ENCODE measurements around the gene KCTD1.
A peak's percentile ranks its signal among the peaks of the same experiment; 100 is the strongest.

KCTD1 gene

DNA sequence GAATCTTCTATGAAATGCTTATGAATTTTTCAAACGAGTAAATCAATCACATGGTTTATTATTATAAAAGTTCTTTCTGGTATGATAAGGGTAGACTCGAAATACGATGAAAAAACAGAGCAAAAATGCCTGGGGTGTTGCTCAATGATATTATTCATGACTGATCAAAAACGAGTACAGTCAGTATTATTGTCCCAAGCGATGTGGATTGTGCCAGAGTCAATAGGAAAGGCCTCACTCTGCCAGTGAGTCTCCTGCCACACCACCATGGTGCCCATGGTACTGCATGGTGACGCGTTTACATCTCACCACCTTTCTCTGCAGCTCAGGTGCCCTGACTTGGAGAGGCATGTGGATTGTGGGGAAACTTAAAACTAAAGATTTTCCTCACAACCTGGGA lies 58.5 kb downstream of the KCTD1 start:
- DNase-seq (ENCODE audit: insufficient read length, low spot score) (no peak), FAIRE-seq (no peak)
- no peak for TF ChIP-seq POLR2A (IDR thresholded peaks at IDR 0.05; ENCODE audit: low read depth, low read length)

DNA sequence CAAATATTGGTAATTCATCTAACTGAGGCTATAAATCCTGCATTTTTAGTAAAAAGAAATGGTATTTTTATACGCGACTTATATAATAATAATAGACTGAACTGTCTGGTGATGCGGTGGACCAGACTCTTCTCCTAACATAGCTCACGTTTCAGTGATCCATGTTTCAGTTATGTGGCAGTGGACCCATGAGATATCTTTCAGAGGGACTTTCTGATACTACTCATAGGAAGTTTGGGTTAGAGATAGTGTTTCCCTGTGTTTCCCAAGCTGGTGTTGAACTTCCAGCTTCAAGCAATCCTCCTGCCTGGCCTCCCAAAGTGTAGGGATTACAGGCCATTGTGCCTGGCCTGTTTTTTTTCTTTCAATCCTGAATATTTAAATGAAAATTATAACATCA lies 59.2 kb downstream of the KCTD1 start:
- TF ChIP-seq POLR2A (IDR thresholded peaks at IDR 0.05; ENCODE audit: low read depth, low read length): no peak
- DNase-seq (ENCODE audit: insufficient read length, low spot score): no peak
- FAIRE-seq: no peak

DNA sequence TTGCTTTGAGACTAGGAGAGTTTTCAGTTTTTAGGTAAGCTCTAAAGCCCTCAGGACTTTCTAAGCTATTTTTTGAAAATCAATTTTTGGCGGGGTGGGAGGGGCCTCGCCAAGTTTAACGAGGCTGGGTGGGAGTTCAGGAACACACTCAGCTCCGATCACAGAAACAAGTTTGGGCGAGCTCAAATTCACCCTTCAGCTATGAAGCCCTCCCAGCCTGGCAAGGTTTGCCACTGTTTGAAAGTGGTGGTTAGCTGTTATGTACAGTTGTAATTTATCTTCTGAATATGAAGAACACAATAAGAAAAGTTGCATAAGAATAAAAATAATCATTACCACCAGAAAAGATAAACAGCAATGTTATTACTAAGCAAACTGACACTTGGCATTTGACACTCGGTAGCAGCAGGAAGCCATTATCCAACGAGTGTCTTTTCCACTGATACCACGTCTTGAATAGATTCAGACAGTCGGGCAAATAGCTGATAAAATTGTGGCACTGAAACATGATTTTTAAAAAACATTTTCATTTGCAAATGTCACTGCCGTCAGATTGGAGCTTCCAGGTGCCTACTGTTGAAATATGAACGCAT lies 59.8 kb downstream of the KCTD1 start:
- no peak for FAIRE-seq
- DNase-seq (ENCODE audit: insufficient read length, low spot score): no peak
- no peak for TF ChIP-seq POLR2A (IDR thresholded peaks at IDR 0.05; ENCODE audit: low read depth, low read length)

DNA sequence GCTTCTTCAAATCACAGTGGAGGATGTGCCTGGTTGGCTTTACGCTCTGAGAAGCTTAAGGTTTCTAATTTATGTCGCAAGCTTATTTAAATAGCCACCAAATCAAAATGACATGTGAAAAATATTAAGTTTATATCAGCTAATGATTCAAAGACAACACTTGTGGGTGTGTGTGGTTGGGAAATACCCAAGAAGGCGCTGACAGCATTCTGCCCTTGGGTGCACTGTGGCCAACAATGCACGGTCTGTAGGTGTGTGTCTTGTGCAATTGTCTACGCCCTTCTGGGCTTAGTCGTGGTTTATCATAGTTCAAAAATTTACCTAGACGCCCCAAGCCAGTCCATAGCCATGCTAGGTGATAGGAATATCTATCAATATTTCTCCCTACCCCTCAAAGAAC lies 60.9 kb downstream of the KCTD1 start:
- no peak for FAIRE-seq
- no peak for TF ChIP-seq POLR2A (IDR thresholded peaks at IDR 0.05; ENCODE audit: low read depth, low read length)
- no peak for DNase-seq (ENCODE audit: insufficient read length, low spot score)

DNA sequence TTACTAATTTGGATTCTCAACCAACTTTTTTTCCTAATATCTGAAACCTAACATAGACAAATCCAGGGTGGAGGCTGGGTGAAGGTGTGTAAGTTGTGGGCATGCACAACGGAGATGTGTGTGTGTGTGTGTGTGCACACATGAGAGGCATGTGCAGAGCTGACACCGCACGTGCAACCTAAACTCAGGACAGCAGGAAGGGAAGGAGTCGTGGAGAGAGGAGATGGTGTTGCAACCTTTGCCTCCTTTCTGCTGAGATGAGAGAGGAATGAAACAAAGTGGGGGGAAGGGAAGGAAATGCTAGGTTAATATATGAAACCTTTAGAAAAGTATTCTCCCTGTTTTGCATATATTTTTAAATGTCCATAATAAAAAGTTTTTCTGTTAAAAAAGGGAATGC lies 64.7 kb downstream of the KCTD1 start:
- DNase-seq (ENCODE audit: insufficient read length, low spot score): no peak
- no peak for TF ChIP-seq POLR2A (IDR thresholded peaks at IDR 0.05; ENCODE audit: low read depth, low read length)
- FAIRE-seq: no peak

DNA sequence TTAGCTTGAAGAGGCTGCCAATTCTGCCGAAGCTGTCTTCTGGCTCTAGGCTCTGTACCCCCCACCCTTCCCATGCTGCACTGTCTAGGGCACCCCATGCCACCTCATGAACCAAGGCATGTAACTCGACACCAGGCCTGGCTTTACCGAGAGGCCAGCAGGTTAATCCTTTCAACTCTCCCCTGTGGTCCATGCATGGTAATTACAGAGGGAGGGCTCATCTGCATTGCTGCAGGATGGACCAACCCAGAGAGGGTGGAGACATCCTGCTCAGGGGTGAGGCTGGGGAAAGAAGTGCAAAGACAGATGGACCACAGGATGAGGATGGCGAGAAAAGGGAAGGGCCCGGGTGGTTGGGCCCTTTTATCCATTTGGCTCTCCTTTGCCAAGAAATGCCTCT lies 65.8 kb downstream of the KCTD1 start:
- FAIRE-seq: no peak
- DNase-seq (ENCODE audit: insufficient read length, low spot score): no peak

DNA sequence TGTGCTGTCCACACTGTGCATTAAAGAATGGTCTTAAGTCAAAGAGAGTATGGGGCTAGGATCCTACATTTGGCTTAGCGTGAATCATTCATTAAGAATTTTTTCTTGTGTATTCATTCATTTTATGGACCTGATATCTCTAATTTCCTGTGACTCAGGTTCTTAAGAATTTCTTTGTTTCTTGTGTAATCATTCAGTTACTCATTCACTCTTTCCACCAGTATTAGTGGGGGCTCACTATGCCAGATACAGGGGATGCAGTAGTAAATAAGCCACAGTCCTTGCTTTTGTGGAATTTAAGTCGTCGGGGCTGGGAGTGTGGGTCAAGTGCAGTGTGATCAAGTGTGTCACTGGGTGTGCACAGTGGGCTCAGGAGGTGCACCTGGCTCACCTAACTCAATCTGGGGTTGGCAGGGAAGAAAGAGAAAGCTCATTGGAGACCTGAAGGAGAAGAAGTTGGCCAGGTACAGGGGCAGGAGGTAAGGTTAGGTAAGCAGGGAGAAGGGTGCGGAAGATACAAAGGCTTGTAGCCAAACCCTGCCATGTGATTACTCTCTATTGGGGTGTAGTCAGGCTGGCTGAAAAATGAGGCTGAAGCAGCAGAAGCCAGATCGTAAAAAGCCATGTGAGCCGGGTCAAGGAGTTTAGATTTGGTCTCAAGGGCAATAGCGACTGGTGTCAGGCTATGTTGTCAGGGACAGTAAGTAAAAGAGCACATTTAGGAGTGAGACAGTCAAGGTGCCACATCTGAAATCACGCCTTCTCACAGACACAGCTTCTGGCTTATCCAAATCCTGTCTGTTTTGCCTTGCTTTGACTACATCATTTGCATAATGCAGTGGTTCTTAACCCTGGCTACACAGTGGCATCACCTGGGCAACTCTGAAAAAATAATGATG lies 67.2 kb downstream of the KCTD1 start:
- DNase-seq (ENCODE audit: insufficient read length, low spot score): peak; percentile 35
- no peak for TF ChIP-seq POLR2A (IDR thresholded peaks at IDR 0.05; ENCODE audit: low read depth, low read length)
- FAIRE-seq: peak; percentile 50

More for the DNA sequence above, 65.8 kb downstream of the KCTD1 start:
- no peak for TF ChIP-seq POLR2A (IDR thresholded peaks at IDR 0.05; ENCODE audit: low read depth, low read length)

DNA sequence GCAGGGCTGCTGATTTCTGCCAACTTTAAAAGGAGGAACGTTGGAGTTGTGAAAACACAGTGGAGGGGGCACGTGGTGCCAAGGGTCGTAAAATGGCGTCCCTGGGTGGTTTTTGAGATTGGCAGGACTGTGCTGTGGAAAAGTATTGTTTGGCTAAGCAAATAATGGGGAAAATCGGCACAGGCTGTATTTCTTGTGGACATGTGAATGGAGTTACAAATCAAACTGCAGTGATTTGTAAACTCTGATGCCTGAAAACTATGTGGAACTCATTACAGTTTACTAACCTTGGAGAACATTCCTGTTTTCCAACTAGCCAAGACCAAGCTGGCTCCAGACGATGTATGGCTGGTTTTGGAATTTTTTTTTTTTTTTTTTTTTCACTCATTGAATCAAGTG lies 68.7 kb downstream of the KCTD1 start:
- FAIRE-seq (no peak), DNase-seq (ENCODE audit: insufficient read length, low spot score) (no peak)
- TF ChIP-seq POLR2A (IDR thresholded peaks at IDR 0.05; ENCODE audit: low read depth, low read length): no peak

DNA sequence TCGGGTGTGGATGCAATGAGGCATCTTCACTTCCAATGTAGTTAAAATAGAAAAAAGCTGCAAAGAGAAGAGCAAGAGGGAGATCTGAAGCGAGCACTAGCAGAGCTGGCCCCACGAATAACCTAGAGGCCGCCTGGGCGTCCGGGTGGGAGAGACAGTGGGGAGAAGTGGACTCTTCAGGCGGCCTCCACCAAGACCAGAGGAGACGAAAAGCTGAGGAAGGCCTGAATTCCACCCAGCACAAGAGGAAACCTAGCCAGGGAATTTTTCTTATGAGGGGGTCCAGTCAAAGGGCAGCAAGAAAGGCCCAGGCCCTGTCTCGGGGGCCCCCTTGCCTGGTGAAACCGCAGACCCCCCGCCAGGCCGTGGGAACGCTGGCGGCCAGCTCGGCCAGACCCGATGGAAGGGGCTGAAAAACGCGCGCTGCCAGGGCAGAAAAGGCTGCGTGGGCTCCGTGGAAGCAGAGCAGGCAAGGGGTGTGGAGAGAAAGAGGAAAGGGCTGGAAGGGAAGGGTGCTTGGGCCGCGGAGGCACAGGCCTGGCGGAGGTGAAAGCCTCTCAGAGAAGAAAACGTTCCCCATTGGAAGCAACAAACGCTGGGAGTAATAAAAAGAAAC lies 69.2 kb downstream of the KCTD1 start:
- TF ChIP-seq POLR2A (IDR thresholded peaks at IDR 0.05; ENCODE audit: low read depth, low read length): no peak
- no peak for DNase-seq (ENCODE audit: insufficient read length, low spot score)
- no peak for FAIRE-seq

DNA sequence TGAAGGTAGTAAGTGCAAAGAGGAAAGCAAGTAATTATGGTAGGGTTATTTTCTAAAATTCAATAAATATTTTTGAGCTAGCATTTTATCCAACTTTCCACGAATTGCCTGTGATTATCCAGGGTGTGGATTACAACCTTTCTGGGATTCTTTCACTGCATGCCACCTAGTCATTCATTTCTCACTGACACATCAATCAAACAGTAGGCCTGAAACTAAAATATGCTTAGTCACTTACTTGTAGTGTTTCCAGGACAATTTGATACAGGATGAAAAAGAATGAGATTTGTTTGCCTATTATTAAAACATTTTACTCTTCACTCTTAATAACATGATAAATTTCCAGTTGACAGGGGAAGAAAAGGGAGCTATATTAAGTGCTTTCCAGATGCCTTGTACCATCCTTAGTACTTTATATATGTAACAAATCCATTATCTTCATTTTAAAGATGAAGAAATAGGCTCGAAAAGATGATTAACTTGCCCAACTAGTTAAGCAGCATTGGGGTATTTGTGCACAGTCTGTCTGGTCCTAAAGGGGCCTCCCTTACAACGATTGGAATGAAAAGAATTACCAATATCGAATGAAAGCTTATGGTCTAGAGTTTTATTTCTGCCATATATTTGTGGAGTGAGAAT lies 70.4 kb downstream of the KCTD1 start:
- DNase-seq (ENCODE audit: insufficient read length, low spot score) (no peak), FAIRE-seq (no peak)
- no peak for TF ChIP-seq POLR2A (IDR thresholded peaks at IDR 0.05; ENCODE audit: low read depth, low read length)

DNA sequence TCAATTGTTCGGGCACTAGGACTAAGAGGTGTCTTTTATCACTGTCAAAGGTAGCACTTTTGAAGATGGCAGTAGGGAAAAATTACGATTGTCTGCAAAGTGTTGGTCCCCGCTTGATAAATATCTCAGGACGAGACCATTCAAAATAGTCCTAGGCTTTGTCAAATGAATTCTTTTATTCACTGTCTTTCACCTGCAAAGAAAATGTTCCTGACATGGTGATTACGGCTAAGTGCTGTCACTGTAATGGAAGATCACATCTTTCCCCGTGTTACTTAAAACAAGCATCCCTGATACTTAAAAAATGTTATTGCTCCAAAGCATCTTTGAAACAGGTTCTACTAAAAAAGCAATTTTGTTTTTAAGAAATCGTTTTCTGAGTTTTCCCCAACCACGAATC lies 71.7 kb downstream of the KCTD1 start:
- TF ChIP-seq POLR2A (IDR thresholded peaks at IDR 0.05; ENCODE audit: low read depth, low read length): no peak
- no peak for DNase-seq (ENCODE audit: insufficient read length, low spot score)
- no peak for FAIRE-seq

DNA sequence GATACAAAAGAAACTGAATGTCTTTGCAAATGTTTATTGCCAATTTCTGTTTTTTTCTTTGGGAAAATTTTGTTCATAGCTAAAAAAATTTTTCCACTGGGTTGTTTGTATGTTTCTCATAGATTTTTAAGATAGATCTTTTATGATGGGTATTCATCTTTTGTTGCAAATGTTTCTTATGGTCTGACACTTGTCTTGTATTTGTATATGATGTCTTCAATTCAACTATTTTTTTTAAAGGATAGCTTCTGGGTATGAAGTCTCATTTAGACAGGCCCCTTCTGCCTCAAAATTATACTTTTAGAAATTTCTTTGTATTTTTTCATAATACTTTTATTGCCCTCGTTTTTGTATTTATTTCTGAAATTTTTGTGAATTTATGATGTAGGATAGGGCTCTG lies 73.8 kb downstream of the KCTD1 start:
- no peak for DNase-seq (ENCODE audit: insufficient read length, low spot score)
- FAIRE-seq: no peak
- no peak for TF ChIP-seq POLR2A (IDR thresholded peaks at IDR 0.05; ENCODE audit: low read depth, low read length)

DNA sequence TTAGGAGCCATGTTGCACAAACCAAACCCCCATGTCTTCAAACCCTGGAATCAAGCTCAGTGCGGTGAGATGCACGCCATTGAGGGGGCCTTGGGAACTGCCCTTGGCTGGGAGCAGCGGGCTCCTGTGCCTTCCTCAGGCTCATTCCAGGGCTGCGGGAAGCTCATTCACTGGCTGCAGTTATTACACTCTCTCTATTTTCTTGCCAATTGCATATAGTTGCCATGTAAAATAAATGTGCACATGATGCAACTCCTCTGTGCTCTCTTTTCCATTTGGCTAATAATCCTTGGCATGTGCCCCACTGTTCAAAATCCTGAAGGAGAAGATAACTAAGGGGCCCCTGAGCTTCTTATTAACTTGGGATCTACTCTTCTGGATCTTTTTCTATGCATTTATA lies 74.7 kb downstream of the KCTD1 start:
- no peak for TF ChIP-seq POLR2A (IDR thresholded peaks at IDR 0.05; ENCODE audit: low read depth, low read length)
- no peak for FAIRE-seq
- DNase-seq (ENCODE audit: insufficient read length, low spot score): no peak

DNA sequence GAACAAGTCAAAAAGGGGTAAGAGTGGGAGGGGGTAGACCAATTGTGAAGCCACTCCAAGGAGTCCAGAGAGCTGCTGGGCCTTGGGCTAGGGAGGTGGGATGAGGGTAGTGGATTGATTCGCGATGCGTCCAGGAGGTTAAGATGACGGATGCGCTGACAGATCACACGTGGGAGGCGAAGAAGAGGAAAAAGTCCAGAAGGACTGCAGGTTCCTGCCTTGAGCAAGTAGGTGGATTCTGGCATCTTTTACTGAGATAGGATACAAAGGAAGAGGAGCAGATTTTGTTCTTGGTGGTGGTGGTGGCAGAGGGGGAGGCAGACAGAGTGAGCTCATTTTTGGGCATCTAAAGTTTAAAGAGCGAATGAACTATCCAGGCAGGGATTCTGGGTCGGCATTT lies 76.5 kb downstream of the KCTD1 start:
- no peak for DNase-seq (ENCODE audit: insufficient read length, low spot score)
- FAIRE-seq: no peak
- TF ChIP-seq POLR2A (IDR thresholded peaks at IDR 0.05; ENCODE audit: low read depth, low read length): no peak
